Activated T-helper 1 cell treated with anti-CD3 and anti-CD28 coated beads, Interleukin-2, amount 50 U/mL, for 16 hours (primary cell): ENCODE measurements around the gene TMEM186.
"Not testable (repeated sequence)": the region's sequence is repeated elsewhere in the genome, so short reads cannot be mapped to it uniquely, and the experiment has no call there.

Experiments
- DNase-seq, 2 donors: peaks; one replicate each; pipeline ENCODE4 v3.0.0-alpha.2; 2020; ENCODE audit warnings: low read depth in 1 of 2, low spot score in 1 of 2

TMEM186 gene

GRCh38 chr16:8774208-8774607 lies 23.2 kb downstream of the TMEM186 start:
- no peak for DNase-seq

GRCh38 chr16:8773537-8773936 lies 23.9 kb downstream of the TMEM186 start:
- no peak for DNase-seq

- no peak for DNase-seq
Observed at GRCh38 chr16:8768692-8769091, 28.7 kb downstream of the TMEM186 start.

- no peak for DNase-seq
Observed at GRCh38 chr16:8768283-8768682, 29.2 kb downstream of the TMEM186 start.

GRCh38 chr16:8767176-8767575 lies 30.3 kb downstream of the TMEM186 start:
- DNase-seq: no peak

GRCh38 chr16:8764525-8765250 lies 32.8 kb downstream of the TMEM186 start:
- DNase-seq: no peak

- no peak for DNase-seq
Observed at GRCh38 chr16:8763899-8764298, 33.5 kb downstream of the TMEM186 start.

- no peak for DNase-seq
Observed at GRCh38 chr16:8763083-8763482, 34.4 kb downstream of the TMEM186 start.

GRCh38 chr16:8762254-8762653 lies 35.2 kb downstream of the TMEM186 start:
- no peak for DNase-seq

GRCh38 chr16:8761078-8761477 lies 36.4 kb downstream of the TMEM186 start:
- no peak for DNase-seq

GRCh38 chr16:8760021-8760420 lies 37.4 kb downstream of the TMEM186 start:
- no peak for DNase-seq

GRCh38 chr16:8758022-8758421 lies 39.4 kb downstream of the TMEM186 start:
- no peak for DNase-seq

GRCh38 chr16:8756755-8757154 lies 40.7 kb downstream of the TMEM186 start:
- DNase-seq: no peak

GRCh38 chr16:8753416-8754054 lies 43.9 kb downstream of the TMEM186 start:
- no peak for DNase-seq

- DNase-seq: no peak
Observed at GRCh38 chr16:8752706-8753105, 44.7 kb downstream of the TMEM186 start.

GRCh38 chr16:8751481-8752311 lies 45.7 kb downstream of the TMEM186 start:
- no peak for DNase-seq

- DNase-seq: not testable (repeated sequence)
Observed at GRCh38 chr16:8748944-8749343, 48.5 kb downstream of the TMEM186 start.
